C4-2B (cell line): Measurements from ENCODE around the gene NIM1K.

Experiments
- ZFX ChIP-seq: fragments of 450-650 bp; IDR thresholded peaks from 2 replicates; pipeline ENCODE4 v1.6.1; 2017
- TF ChIP-seq, protein P1 (sequence below): fragments of 450-650 bp; conservative IDR thresholded peaks from 2 replicates; pipeline ENCODE4 v1.5.1; 2017; ENCODE audit warnings: mild to moderate bottlenecking

GRCh38 chr5:43154469-43154868, 37.6 kb upstream of the NIM1K start:
- TF ChIP-seq, protein P1, sequence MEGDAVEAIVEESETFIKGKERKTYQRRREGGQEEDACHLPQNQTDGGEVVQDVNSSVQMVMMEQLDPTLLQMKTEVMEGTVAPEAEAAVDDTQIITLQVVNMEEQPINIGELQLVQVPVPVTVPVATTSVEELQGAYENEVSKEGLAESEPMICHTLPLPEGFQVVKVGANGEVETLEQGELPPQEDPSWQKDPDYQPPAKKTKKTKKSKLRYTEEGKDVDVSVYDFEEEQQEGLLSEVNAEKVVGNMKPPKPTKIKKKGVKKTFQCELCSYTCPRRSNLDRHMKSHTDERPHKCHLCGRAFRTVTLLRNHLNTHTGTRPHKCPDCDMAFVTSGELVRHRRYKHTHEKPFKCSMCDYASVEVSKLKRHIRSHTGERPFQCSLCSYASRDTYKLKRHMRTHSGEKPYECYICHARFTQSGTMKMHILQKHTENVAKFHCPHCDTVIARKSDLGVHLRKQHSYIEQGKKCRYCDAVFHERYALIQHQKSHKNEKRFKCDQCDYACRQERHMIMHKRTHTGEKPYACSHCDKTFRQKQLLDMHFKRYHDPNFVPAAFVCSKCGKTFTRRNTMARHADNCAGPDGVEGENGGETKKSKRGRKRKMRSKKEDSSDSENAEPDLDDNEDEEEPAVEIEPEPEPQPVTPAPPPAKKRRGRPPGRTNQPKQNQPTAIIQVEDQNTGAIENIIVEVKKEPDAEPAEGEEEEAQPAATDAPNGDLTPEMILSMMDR, result no peak
- no peak for TF ChIP-seq ZFX
